ENCODE results near the gene SARNP. TPM values are rescaled to one million over a fixed set of nuclear protein-coding genes. Genes with fewer than 3 reads are reported as not detected.

Gene SARNP
- total RNA-seq, 1 experiment from 2014 or later, result 73.8 TPM

GRCh38 chr12:55795950-55796349, 21.6 kb downstream of the SARNP start:
- Mint-ChIP-seq H3K27me3 (ENCODE audit: unreplicated experiment) (no peaks in the 10 kb centered on the region), H3K27ac (ENCODE audit: unreplicated experiment) (no peak overlapping the region), H3K4me3 (ENCODE audit: low read depth, unreplicated experiment) (no peak overlapping the region), H3K4me1 (ENCODE audit: low read depth, unreplicated experiment) (peaks cover 10% of the 10 kb centered on the region), H3K36me3 (ENCODE audit: insufficient read depth, unreplicated experiment) (peaks cover 49% of the 10 kb centered on the region), H3K9me3 (ENCODE audit: low read depth, unreplicated experiment) (no peaks in the 10 kb centered on the region)
- no peak for DNase-seq
- BruUV-seq (replicated peaks), result no TSS peak
- intact Hi-C loops (cut with micrococcal nuclease; ENCODE audit: unreplicated experiment), result loop anchor here (5.0 kb wide), 1 partner anchor 59 kb away; no protein-coding TSS in a partner anchor
- CTCF ChIA-PET, result interaction anchor here (2.1 kb wide), 1 partner anchor 58 kb away, joined by 7 read pairs; no protein-coding TSS in a partner anchor
- TF ChIP-seq CTCF (IDR thresholded peaks at IDR 0.05; ENCODE audit: unreplicated experiment), result no peak

GRCh38 chr12:55789893-55790292, 27.6 kb downstream of the SARNP start:
- H3K4me3 Mint-ChIP-seq (ENCODE audit: low read depth, unreplicated experiment), result no peak overlapping the region
- H3K27ac Mint-ChIP-seq (ENCODE audit: unreplicated experiment), result no peak overlapping the region
- no peaks in the 10 kb centered on the region for H3K27me3 Mint-ChIP-seq (ENCODE audit: unreplicated experiment)
- H3K4me1 Mint-ChIP-seq (ENCODE audit: low read depth, unreplicated experiment), result no peaks in the 10 kb centered on the region
- peaks cover 63% of the 10 kb centered on the region for H3K36me3 Mint-ChIP-seq (ENCODE audit: insufficient read depth, unreplicated experiment)
- CTCF ChIA-PET, result no interaction called here
- DNase-seq, result no peak
- TF ChIP-seq CTCF (IDR thresholded peaks at IDR 0.05; ENCODE audit: unreplicated experiment), result no peak
- intact Hi-C loops (cut with micrococcal nuclease; ENCODE audit: unreplicated experiment), result no loop called here
- no peaks in the 10 kb centered on the region for H3K9me3 Mint-ChIP-seq (ENCODE audit: low read depth, unreplicated experiment)
- no TSS peak for BruUV-seq (replicated peaks)

GRCh38 chr12:55789171-55789570, 28.4 kb downstream of the SARNP start:
- intact Hi-C loops (cut with micrococcal nuclease; ENCODE audit: unreplicated experiment), result no loop called here
- H3K4me3 Mint-ChIP-seq (ENCODE audit: low read depth, unreplicated experiment), result no peak overlapping the region
- BruUV-seq (replicated peaks), result no TSS peak
- no peak for DNase-seq
- no peaks in the 10 kb centered on the region for H3K27me3 Mint-ChIP-seq (ENCODE audit: unreplicated experiment)
- CTCF ChIA-PET, result no interaction called here
- TF ChIP-seq CTCF (IDR thresholded peaks at IDR 0.05; ENCODE audit: unreplicated experiment), result no peak
- no peaks in the 10 kb centered on the region for H3K4me1 Mint-ChIP-seq (ENCODE audit: low read depth, unreplicated experiment)
- H3K9me3 Mint-ChIP-seq (ENCODE audit: low read depth, unreplicated experiment), result no peaks in the 10 kb centered on the region
- H3K36me3 Mint-ChIP-seq (ENCODE audit: insufficient read depth, unreplicated experiment), result peaks cover 59% of the 10 kb centered on the region
- H3K27ac Mint-ChIP-seq (ENCODE audit: unreplicated experiment), result no peak overlapping the region

DNA sequence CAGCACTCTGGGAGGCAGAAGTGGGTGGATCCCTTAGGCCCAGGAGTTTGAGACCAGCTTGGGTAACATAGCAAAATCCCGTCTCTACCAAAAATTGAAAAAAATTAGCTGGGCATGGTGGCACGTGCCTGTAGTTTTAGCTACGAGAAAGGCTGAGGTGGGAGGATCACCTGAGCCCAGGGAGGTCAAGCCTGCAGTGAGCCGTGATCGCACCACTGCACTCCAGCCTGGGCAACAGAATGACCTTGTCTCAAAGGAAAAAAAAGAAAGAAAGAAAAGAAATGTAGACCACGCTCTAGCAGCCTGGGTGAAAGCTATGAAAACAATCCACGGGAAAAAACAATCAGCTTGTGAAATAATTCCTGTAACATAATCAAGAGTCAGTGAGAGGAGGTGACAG, 29.0 kb downstream of the SARNP start:
- no peaks in the 10 kb centered on the region for H3K4me1 Mint-ChIP-seq (ENCODE audit: low read depth, unreplicated experiment)
- DNase-seq, result no peak
- no TSS peak for BruUV-seq (replicated peaks)
- H3K27ac Mint-ChIP-seq (ENCODE audit: unreplicated experiment), result no peak overlapping the region
- intact Hi-C loops (cut with micrococcal nuclease; ENCODE audit: unreplicated experiment), result no loop called here
- CTCF ChIA-PET, result interaction anchor here (0.7 kb wide), 1 partner anchor 13 kb away, joined by 4 read pairs; no protein-coding TSS in a partner anchor
- TF ChIP-seq CTCF (IDR thresholded peaks at IDR 0.05; ENCODE audit: unreplicated experiment), result no peak
- no peaks in the 10 kb centered on the region for H3K9me3 Mint-ChIP-seq (ENCODE audit: low read depth, unreplicated experiment)
- H3K36me3 Mint-ChIP-seq (ENCODE audit: insufficient read depth, unreplicated experiment), result peaks cover 63% of the 10 kb centered on the region
- H3K4me3 Mint-ChIP-seq (ENCODE audit: low read depth, unreplicated experiment), result no peak overlapping the region
- no peaks in the 10 kb centered on the region for H3K27me3 Mint-ChIP-seq (ENCODE audit: unreplicated experiment)

Measured in Calu3 (cell line).